A549 treated with ZK216348 at 1 μM for 4 hours (cell line): ENCODE results near the gene ZNF365. TPM values are rescaled to one million over a fixed set of nuclear protein-coding genes. Genes with fewer than 3 reads are reported as not detected.

Experiments used
- total RNA-seq: library from RNA; stranded (reverse); fragments of 200-300 nt; extraction: Qiagen RNA extraction; gene quantifications from 5 replicates; pipeline ENCODE4 v1.2.3, GENCODE V29; 2022; ENCODE audit warnings: low read depth

Gene ZNF365
- 0.79 to 1.3 TPM (median 0.93 TPM) in 5 replicates for total RNA-seq

DNA sequence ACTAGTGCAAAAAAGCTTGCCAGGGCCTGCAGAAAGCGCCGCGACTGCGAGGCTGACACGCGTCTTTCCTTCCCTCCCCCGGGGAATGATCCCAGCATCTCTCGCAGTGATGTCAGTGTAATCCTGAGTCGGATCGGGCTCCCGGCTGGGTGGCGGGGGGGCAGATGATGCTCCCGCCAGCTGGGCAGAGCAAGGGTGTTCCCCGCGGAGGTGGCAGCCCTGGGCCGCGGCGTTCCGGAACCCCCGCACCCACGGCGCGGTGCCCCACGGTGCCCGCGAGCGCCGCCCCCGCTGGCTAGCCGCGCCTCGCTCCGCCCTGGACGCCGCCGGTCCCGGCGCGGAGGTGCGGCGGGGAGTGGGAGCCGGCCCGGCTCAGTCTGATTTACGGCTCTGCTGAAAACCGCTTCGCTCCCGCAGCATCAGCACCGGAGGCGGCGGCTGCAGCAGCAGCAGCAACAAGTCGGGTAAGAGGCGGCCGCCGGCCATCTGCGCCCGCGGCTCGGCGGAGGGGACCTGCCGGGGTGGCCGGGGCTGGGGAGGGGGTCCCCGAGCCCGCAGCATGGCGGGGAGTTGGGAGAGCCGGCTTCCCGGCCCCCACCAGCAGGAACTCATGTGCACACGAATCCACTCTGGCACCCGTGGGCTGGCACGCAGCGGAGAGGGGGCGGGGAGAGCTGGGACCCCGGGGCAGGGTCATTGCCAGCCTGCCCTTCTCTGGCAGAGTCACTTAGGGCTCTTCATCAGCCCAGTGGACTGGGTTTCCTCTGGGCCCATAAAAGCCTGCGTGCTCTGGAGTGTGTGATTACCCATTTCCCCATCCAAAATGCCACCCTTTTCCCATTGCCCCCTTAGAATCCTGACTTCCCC, at the start of gene ZNF365:
Gene ZNF365 (plus strand): TSS at position 375 of the 867 bp plus-strand sequence. CDS start 1,825 bp downstream, outside the sequence.

Other genes with a start within 250 kb of the ZNF365 start
- 0.55 to 1.3 TPM (median 0.88 TPM) in 5 replicates for gene RTKN2, start 105.5 kb upstream of the ZNF365 start, total RNA-seq